ENCODE results near the gene SORCS2. TPM values are rescaled to one million over a fixed set of nuclear protein-coding genes. Genes with fewer than 3 reads are reported as not detected.

The SORCS2 gene
- total and polyA plus RNA-seq, 2 of the 8 experiments (the other 6 are each of a cell fraction or from before 2014, with no cell fraction given): 0.36 to 1.8 TPM

DNA sequence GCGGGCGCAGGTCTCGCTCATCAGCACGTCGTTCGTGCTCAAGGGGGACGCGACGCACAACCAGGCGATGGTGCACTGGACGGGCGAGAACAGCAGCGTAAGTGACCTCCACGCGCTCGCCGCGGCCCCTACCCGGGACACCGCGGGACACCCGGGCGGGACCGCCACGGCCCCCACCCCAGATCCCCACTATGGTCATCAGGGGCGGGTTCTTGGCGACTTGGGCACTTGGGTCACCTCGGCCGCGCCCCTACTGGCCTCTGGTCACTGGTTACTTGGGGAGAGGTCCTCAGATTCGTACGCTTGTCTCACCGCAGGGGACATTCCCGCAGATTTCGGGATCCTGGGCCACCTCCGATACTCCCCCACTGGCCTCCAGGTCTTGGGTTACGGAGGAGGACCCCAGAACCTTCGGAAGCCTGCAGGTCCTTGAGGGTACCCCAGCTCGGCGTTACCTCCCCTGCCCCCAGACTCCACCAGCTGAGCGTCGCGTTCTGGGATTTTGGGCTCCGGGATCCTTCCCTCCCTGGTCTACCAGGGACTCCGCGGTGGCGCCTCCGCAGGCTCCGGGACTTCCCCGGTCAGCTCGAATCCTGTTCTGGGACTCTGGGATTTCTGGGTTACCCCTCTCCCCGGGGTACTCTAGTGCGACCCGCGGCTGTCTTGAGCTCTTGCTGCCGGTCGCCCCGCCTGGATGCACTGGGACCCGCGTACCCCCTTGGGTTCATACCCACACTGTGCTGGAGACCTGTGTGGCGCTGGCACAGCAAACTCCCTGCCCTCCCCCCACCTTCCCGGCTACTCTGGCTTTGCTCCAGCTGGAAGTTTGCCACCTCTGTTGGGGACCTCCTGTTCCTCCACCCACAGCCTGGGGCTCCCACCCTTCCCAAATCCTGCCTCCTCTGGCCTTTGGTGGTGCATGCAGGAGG is 956 bp downstream of the SORCS2 start:
- H2AFZ ChIP-seq (ENCODE audit: low read length): peak overlapping the region; percentile 34; the same call in 1 of the 2 replicates
- H3K27ac ChIP-seq (ENCODE audit: low read depth, low read length): no peak overlapping the region
- TF ChIP-seq CEBPB (IDR thresholded peaks at IDR 0.05; ENCODE audit: low read depth, low read length) (no peak), SRF (IDR thresholded peaks at IDR 0.05; ENCODE audit: low read depth, low read length) (no peak), TEAD4 (IDR thresholded peaks at IDR 0.05; ENCODE audit: low read depth, low read length) (no peak), E2F6 (IDR thresholded peaks at IDR 0.05) (no peak), SIN3A (conservative IDR thresholded peaks at IDR 0.05 in 1 of 2, IDR thresholded peaks at IDR 0.05 in 1 of 2; ENCODE audit: low read depth in 1 of 2, low read length in 2 of 2) (no peak), KDM1A (IDR thresholded peaks at IDR 0.05; ENCODE audit: borderline replicate concordance, low read length) (no peak), SP4 (IDR thresholded peaks at IDR 0.05; ENCODE audit: low read length) (no peak), PHF8 (conservative IDR thresholded peaks at IDR 0.05; ENCODE audit: low read depth, low read length) (no peak), RAD21 (IDR thresholded peaks at IDR 0.05 in 1 of 2, conservative IDR thresholded peaks at IDR 0.05 in 1 of 2; ENCODE audit: low read depth in 2 of 2, low read length in 2 of 2) (0 out of 4 replicates have a peak, but pooled peaks of 1 of the 2 experiments have one; percentile 11), KDM4A (IDR thresholded peaks at IDR 0.05; ENCODE audit: low read depth, low read length, severe bottlenecking) (peak; percentile 88)

More for the DNA sequence above, 956 bp downstream of the SORCS2 start:
- no peaks in the 10 kb centered on the region for H3K36me3 ChIP-seq (ENCODE audit: control insufficient read depth in 2 of 4, insufficient read depth in 4 of 4, low read length in 3 of 4)
- H3K18ac ChIP-seq (ENCODE audit: extremely low read depth, low read length): no peak overlapping the region; the same call in 1 of the 2 replicates
- no peak overlapping the region for H3K4ac ChIP-seq (replicated peaks; ENCODE audit: insufficient read length, low read depth, low read length)
- ChIA-PET POLR2A (ENCODE audit: partially characterized antibody) (interaction anchor here (0.9 kb wide), 1 partner anchor 14 kb away, joined by 3 read pairs; no protein-coding TSS in a partner anchor), CTCF (ENCODE audit: partially characterized antibody) (interaction anchor here (0.6 to 4.2 kb wide), 14 partner anchors 9 to 547 kb away, joined by 3 to 38 read pairs (median 4); no protein-coding TSS in a partner anchor)
- H3K4me1 ChIP-seq (replicated peaks in 1 of 4; ENCODE audit: control insufficient read depth in 3 of 4, insufficient read depth in 4 of 4, low read length in 3 of 4): peaks cover 0 to 9% (median 5%) of the 10 kb centered on the region in 4 experiments; a peak in 4 of 7 replicates
- H4K91ac ChIP-seq (replicated peaks; ENCODE audit: insufficient read length, low read length): no peak overlapping the region
- H2BK12ac ChIP-seq (ENCODE audit: low read depth, low read length): no peak overlapping the region; the same call in 1 of the 2 replicates
- peak overlapping the region; percentile 33 to 68 (median 48) for H3K4me3 ChIP-seq (ENCODE audit: extremely low read depth in 1 of 4, insufficient read depth in 2 of 4, low read depth in 3 of 4, low read length in 4 of 4)
- H3K4me2 ChIP-seq (ENCODE audit: insufficient read depth in 1 of 2, low read depth in 2 of 2, low read length in 2 of 2): peak overlapping the region; percentile 80 to 95
- H4K8ac ChIP-seq (ENCODE audit: extremely low read depth, insufficient read depth, low read length): no peak overlapping the region; the same call in 1 of the 2 replicates
- peaks cover 8% of the 10 kb centered on the region; the same call in 1 of the 2 replicates for H3K23me2 ChIP-seq (ENCODE audit: low read depth, low read length)
- WGBS, 2 experiments (ENCODE audit: extremely low coverage in 1 of 2, insufficient coverage in 1 of 2, insufficient read length in 1 of 2, insufficient replicate concordance in 2 of 2, low coverage in 1 of 2, low lambda C conversion rate in 2 of 2, missing lambda C conversion rate in 1 of 2): 13% methylated on average over 32 of the region's 62 CpGs; no CpG with 5 or more reads in 1 of the 2 experiments
- no peak overlapping the region for H3K56ac ChIP-seq (replicated peaks; ENCODE audit: insufficient read length, low read depth, low read length)
- H2AK5ac ChIP-seq (ENCODE audit: low read depth, low read length): no peak overlapping the region
- peaks cover 0 to 9% of the 10 kb centered on the region in 2 experiments for H4K20me1 ChIP-seq (replicated peaks in 1 of 2; ENCODE audit: control insufficient read depth in 1 of 2, insufficient read depth in 2 of 2, low read length in 2 of 2)
- H2BK120ac ChIP-seq (replicated peaks; ENCODE audit: low read depth, low read length): no peak overlapping the region
- no peak overlapping the region for H4K5ac ChIP-seq (ENCODE audit: insufficient read length, low read depth, low read length)
- H3K9me3 ChIP-seq (ENCODE audit: insufficient read depth in 2 of 2, low read depth in 1 of 2, low read length in 1 of 2): no peaks in the 10 kb centered on the region
- H2BK20ac ChIP-seq (ENCODE audit: low read length): no peak overlapping the region
- H3K9ac ChIP-seq (replicated peaks in 1 of 4; ENCODE audit: extremely low read depth in 1 of 4, low read depth in 3 of 4, low read length in 3 of 4): no peak overlapping the region
- DNase-seq (ENCODE audit: low read depth in 1 of 2, low spot score in 2 of 2) (no peak), FAIRE-seq (no peak)
- peaks cover 10 to 53% (median 35%) of the 10 kb centered on the region in 4 experiments for H3K27me3 ChIP-seq (replicated peaks in 1 of 4; ENCODE audit: control insufficient read depth in 3 of 4, extremely low read depth in 1 of 4, insufficient read depth in 3 of 4, low read length in 3 of 4)
- no peak overlapping the region for H2BK5ac ChIP-seq (ENCODE audit: low read depth, low read length)
- no peak overlapping the region for H3K23ac ChIP-seq (ENCODE audit: insufficient read length)
- H3K79me2 ChIP-seq (ENCODE audit: control insufficient read depth in 1 of 2, insufficient read depth in 2 of 2, low read length in 2 of 2): no peaks in the 10 kb centered on the region
- H3K14ac ChIP-seq (ENCODE audit: insufficient read length): no peak overlapping the region
- H2BK15ac ChIP-seq (ENCODE audit: low read length): no peak overlapping the region
- no peaks in the 10 kb centered on the region for H3K79me1 ChIP-seq (ENCODE audit: low read depth, low read length)
